ENCODE measurements around the gene RORC.
"Not testable (repeated sequence)": the region's sequence is repeated elsewhere in the genome, so short reads cannot be mapped to it uniquely, and the experiment has no call there.

RORC gene

GRCh38 chr1:151768351-151769066 lies 63.1 kb downstream of the RORC start:
- DNase-seq: not testable (repeated sequence)

- no peak for DNase-seq
Measured at GRCh38 chr1:151763990-151764389, 67.6 kb downstream of the RORC start.

GRCh38 chr1:151762941-151763921 lies 68.4 kb downstream of the RORC start, which contains the start of gene MRPL9:
TSS of gene MRPL9 (minus strand) at chr1:151763496. CDS start at chr1:151763479, 17 bp downstream.
- DNase-seq: peak; percentile 67 to 77 (median 72)

- no peak for DNase-seq
Measured at GRCh38 chr1:151760597-151761385, 70.8 kb downstream of the RORC start.

GRCh38 chr1:151759241-151759640 lies 72.4 kb downstream of the RORC start:
- DNase-seq: no peak

GRCh38 chr1:151756291-151756690 lies 75.3 kb downstream of the RORC start:
- no peak for DNase-seq
